HK-2 (cell line): ENCODE results near the gene PNMA8B.

ENCODE experiments used
- DNase-seq: peaks from one replicate; pipeline ENCODE4 v3.0.0-alpha.2; 2018; ENCODE audit not compliant: unreplicated experiment

PNMA8B gene

DNA sequence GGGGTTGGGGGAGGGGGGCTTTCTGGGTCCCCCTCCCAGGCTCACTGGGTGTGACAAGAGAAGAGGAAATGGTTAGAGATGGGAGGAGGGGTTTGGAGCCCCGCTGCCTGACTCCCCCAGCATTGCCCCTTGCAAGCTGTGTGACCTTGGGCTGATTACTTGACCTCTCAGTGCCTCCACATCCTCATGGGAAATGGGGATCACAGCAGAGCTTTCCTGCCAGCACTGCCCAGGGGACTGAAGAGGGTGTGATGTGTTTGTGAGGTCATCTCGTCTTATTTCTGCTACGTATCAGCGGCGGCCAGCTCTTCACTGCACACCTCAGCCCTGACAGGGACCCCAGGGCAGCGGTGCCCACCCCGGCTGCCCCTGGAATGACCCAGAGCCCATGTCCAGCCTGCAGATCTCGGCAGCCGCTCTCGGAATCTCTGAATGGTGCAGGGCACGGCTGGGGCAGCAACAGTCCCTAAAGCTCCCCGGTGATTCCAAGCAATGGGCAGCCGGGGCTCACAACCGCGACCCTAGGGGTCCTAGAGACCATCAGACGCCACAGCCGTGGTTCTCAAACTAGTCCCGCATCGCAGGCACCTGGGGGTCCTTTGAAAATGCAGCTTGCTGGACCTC is 8.4 kb downstream of the PNMA8B start:
- DNase-seq = no peak

DNA sequence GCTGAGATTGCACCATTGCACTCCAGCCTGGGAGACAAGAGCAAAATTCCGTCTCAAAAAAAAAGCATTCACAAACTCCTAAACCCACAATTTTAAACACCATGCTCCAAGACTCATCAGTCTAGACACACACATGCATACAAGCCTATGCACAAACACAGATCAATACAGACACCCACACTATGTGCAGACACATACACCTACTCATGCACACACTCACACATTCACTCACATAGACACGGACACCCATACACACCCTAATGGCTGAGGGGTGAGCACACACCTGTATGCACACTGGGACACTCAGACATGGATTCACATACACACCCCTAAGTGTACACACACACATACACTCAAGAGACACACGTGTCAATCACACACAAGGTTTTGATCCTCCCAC is 9.3 kb downstream of the PNMA8B start:
- DNase-seq = no peak

GRCh38 chr19:46484656-46485055 is 11.0 kb downstream of the PNMA8B start:
- DNase-seq = no peak

DNA sequence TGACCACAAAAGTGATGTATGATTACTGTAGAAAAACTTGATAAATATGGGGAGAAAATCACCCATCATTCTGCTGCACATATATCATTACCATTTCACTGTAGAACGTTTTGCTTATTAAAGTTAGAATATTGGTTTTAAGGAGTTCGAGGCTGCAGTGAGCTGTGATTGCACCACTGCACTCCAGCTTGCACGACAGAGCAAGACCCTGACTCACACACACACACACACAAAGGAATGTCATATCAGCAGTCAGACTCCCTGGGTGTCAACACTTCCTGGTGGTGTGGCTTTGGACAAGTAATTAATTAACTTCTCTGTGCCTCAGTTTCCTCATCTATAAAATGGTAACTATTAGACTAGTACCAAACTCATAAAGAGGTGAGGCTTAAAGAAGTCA is 13.0 kb downstream of the PNMA8B start:
- no peak for DNase-seq

DNA sequence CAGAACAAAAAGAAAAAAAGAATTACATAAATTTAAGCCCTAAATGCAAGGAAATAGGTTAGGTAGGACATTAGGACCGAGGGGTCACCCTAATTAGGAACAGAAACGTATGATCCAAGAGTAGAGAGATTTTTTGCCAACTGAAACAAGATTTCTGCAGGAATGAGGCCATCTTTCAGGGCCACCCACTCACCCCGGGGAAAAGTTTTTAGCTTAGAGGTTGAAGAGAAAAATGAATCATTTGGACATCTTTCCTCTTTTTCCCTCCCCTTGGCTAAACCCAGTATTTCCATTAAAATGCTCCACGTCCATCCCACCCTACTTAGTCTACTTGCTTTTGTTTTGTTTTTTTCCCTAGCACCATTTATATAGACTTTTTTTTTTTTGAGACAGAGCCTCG is 13.7 kb downstream of the PNMA8B start:
- DNase-seq = no peak

- DNase-seq = no peak
Observed at GRCh38 chr19:46481223-46481848, 14.3 kb downstream of the PNMA8B start.

- DNase-seq = no peak
Observed at GRCh38 chr19:46480415-46480814, 15.3 kb downstream of the PNMA8B start.

GRCh38 chr19:46478356-46478986 is 17.2 kb downstream of the PNMA8B start:
- no peak for DNase-seq

GRCh38 chr19:46475986-46476385 is 19.7 kb downstream of the PNMA8B start:
- no peak for DNase-seq

GRCh38 chr19:46474211-46474610 is 21.5 kb downstream of the PNMA8B start:
- DNase-seq = no peak

GRCh38 chr19:46472592-46472991 is 23.1 kb downstream of the PNMA8B start:
- DNase-seq = no peak

DNA sequence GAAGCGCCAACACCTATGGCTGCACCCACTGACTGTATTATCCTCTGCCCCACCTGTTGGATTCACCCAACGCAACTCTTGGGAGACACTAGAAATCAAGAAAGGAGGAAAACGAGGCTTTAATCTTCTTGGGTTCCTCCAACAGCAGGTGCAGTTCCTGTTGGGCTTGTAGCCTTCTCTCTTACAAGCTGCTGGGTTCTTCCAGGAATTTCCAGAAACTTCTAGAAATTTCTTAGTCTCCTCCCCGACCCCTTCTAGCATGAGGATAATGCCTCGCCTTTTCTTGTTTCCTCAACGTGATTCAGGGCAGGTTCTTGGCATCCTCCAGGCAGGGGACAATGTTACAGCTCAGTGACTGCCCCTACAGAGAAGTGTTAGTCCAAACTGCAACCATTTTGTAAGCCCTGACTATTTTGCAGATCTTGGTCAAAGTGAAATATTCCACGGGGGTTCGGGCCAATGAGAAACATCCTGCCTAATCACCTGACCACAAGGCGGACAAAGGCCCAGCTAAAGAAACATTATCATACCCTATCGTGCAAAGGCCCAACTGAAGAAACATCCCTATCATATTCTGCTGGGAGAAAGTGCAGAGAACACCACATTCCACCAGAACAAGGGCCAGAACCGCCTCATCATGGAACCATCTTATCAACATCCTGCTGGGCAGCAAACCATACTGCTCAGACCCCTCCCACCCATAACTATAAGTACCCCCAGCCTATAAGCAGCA is 23.7 kb downstream of the PNMA8B start:
- no peak for DNase-seq

- DNase-seq = peak; percentile 66
Observed at GRCh38 chr19:46471116-46471733, 24.4 kb downstream of the PNMA8B start, which contains the start of gene PNMA8A. PNMA8A (minus strand) TSS chr19:46471563; CDS start chr19:46471035, 528 bp downstream.

GRCh38 chr19:46470376-46470775 is 25.3 kb downstream of the PNMA8B start:
- no peak for DNase-seq

DNA sequence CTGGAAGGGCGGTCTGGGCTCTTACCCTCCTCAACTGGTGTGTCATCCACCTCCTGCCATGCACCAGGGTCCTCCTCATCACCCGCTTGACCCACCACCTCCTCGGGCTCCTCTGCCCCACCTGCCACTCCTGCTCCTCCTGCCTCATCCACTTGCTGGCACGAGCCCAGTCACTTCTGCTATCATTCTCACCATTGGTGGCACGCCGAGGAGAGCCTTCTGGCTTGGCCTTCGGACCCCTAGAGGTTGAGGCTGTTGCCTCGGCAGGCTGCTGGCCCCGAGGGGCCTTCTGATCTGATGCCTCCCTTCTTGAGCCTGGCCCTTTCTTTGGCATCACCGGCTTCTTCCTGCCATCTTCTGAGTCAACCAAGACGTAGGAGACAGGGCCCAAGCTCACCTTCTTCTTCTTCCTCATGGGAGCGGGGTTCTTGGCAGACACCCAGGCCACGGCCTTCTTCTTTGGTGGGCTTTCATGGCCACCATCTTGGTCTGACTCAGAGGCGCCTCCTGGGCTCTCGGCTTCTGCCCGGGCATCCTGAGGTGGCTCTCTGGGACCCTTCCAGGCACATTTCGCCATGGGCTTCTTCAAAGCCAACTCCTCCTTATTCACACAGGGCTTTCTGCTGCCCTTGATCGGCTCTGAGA is 26.0 kb downstream of the PNMA8B start:
- no peak for DNase-seq

DNA sequence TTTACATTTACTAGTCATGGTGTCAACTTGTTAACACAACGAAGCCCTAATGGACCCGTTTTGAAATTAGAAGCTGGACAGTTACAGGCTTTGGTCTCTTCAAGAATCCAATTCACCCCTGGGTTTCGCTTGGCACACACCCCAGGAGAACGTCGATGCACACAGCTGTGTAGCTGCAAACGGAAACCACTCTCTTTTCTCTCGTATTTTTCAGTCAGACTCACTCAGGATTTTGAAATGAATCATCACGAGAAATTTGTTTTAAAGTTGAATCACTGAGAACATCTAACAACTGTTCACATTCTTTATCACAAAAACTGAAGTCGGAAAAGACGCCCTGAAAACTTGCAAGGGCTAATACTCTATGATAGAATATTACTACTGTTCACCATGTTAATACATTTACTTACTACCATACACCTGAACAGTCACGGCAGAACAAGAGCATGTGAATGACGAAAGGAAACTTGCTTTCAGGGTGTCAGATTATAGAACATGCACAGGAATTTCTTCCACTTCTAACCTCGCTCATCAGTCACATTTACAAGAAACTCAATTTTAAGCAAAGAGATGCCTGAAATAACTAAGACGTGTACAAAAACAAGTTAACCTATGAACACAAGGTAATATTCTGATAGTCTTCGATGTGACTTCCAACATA is 29.0 kb downstream of the PNMA8B start:
- DNase-seq = no peak

GRCh38 chr19:46463516-46463915 is 32.2 kb downstream of the PNMA8B start:
- no peak for DNase-seq

- no peak for DNase-seq
Observed at GRCh38 chr19:46461537-46461936, 34.1 kb downstream of the PNMA8B start.

DNA sequence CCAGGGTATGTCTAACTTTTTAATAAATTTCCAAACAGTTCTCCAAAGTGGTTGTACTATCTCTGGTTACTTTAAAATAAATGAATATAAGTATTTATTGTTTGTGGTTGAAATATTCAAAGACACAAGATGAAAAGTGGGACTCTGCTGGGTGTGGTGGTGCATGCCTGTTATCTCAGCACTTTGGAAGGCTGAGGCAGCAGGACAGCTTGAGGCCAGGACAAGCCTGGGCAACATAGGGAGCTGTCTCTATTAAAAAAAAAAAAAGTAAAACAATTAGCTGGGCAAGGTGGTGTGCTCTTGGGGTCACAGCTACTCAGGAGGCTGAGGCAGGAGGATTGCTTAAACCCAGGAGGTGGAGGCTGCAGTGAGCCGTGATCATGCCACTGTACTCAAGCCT is 34.7 kb downstream of the PNMA8B start:
- DNase-seq = no peak

DNA sequence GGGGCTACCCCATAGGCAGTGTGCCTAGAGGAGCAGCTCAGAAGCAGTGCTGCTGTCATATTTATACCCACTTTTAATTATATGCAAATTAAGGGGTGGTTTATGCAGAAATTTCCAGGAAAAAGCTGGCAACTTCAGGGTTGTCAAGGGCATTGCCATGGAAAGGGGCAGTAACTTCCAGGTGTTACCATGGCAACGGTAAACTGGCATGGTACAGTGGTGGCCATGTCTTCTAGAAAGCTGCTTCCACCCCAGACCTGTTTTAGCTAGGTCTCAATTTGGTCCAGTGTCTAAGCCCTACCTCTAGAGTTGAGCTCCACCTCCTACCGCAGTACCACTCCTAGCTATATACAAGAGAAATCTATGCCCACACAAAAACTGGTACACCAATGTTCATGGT is 35.6 kb downstream of the PNMA8B start:
- no peak for DNase-seq

GRCh38 chr19:46456930-46457329 is 38.7 kb downstream of the PNMA8B start:
- DNase-seq = no peak
